Kidney epithelial cell (primary cell): Measurements from ENCODE around the gene PSMA7. TPM values are rescaled to one million over a fixed set of nuclear protein-coding genes. Genes with fewer than 3 reads are reported as not detected.

Experiments
- DNase-seq: peaks from one replicate; pipeline ENCODE4 v3.0.0-alpha.2; 2010; ENCODE audit warnings: low read depth
- H3K27me3 ChIP-seq: 2 replicates; pipeline ENCODE4 v1.6.0; 2011; ENCODE audit warnings: low read length; ENCODE audit not compliant: control insufficient read depth, insufficient read depth
- H3K36me3 ChIP-seq: 2 replicates; pipeline ENCODE4 v1.5.1; 2011; ENCODE audit warnings: low read length; ENCODE audit not compliant: control insufficient read depth, insufficient read depth
- H3K4me3 ChIP-seq: 2 replicates; pipeline ENCODE4 v1.5.1; 2011; ENCODE audit warnings: low read depth, mild to moderate bottlenecking, control low read depth, low read length
- CTCF ChIP-seq: IDR thresholded peaks from 2 replicates; pipeline ENCODE4 v1.5.1; 2011; ENCODE audit warnings: mild to moderate bottlenecking, moderate library complexity, low read length, control low read depth, inconsistent platforms; ENCODE audit not compliant: insufficient read depth, poor library complexity, severe bottlenecking
- total RNA-seq: library from RNA; depleted of rRNA; stranded (reverse); fragments of >200 nt; gene quantifications from 2 replicates; pipeline ENCODE4 v1.2.3, GENCODE V29; 2015

PSMA7 gene
- total RNA-seq, 1 donor from 2014 or later: 420 TPM

GRCh38 chr20:62136283-62137091, 6.7 kb downstream of the PSMA7 start:
- H3K36me3 ChIP-seq: peaks cover 9% of the 10 kb centered on the region

DNA sequence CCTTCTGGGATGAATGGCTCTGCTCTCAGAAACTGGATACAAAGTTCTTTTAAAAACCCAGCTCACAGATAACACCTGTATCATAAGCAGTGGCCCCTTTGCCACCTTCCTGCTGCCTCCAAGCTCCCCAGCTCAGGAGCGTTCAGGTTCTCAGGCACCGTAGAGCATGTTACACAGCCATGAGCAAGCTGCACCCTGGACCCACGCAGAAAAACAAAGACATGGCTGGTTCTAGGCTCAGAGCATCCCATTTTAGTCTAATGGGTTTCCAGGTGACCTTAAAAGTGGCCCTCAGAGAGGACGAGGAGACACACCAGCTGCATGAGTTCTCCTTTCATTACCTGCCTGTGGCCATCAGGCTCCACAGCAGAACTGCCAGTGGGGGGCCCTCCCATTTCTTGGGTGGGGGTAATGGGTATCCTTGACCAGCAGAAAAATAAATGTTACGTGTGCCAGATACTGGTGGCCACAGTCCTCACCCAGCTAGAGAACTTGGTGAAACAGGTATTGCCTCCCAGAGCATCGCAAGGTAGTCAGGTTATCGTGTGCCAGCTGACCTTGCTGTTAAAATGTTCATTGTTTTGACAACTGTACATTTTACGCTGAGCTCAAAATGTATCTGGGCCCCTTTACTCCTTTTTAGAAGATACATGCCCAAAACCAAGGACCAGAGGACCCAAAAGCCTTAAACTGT, 7.5 kb downstream of the PSMA7 start:
- H3K36me3 ChIP-seq: peaks cover 9% of the 10 kb centered on the region
- no peak for TF ChIP-seq CTCF
- DNase-seq: no peak
- no peak overlapping the region for H3K4me3 ChIP-seq
- no peaks in the 10 kb centered on the region for H3K27me3 ChIP-seq

More at GRCh38 chr20:62136283-62137091, 6.7 kb downstream of the PSMA7 start:
- no peak for DNase-seq
- Histone ChIP-seq H3K4me3 (no peak overlapping the region), H3K27me3 (no peaks in the 10 kb centered on the region)
- peak; percentile 90 for TF ChIP-seq CTCF

GRCh38 chr20:62134735-62135231, 8.4 kb downstream of the PSMA7 start:
- TF ChIP-seq CTCF: no peak
- no peaks in the 10 kb centered on the region for H3K27me3 ChIP-seq
- no peak for DNase-seq
- peaks cover 9% of the 10 kb centered on the region for H3K36me3 ChIP-seq
- H3K4me3 ChIP-seq: no peak overlapping the region

GRCh38 chr20:62133864-62134263, 9.3 kb downstream of the PSMA7 start:
- no peaks in the 10 kb centered on the region for H3K27me3 ChIP-seq
- H3K36me3 ChIP-seq: peaks cover 6% of the 10 kb centered on the region
- TF ChIP-seq CTCF: peak; percentile 5
- no peak overlapping the region for H3K4me3 ChIP-seq
- DNase-seq: no peak

- Histone ChIP-seq H3K27me3 (no peaks in the 10 kb centered on the region), H3K4me3 (no peak overlapping the region), H3K36me3 (peaks cover 6% of the 10 kb centered on the region)
- TF ChIP-seq CTCF: no peak
- DNase-seq: no peak
Measured at GRCh38 chr20:62133051-62133845, 9.9 kb downstream of the PSMA7 start.
